DND-41 (cell line): ENCODE measurements around the gene MYDGF.

Experiments used
- EZH2 ChIP-seq: IDR thresholded peaks from 3 replicates; pipeline ENCODE4 v1.6.1; 2012; ENCODE audit warnings: borderline replicate concordance, low read depth, mild to moderate bottlenecking, moderate library complexity, low read length, inconsistent platforms; ENCODE audit not compliant: severe bottlenecking
- TF ChIP-seq, protein P1 (sequence below): IDR thresholded peaks from 2 replicates; pipeline ENCODE4 v1.5.1; 2012; ENCODE audit warnings: borderline replicate concordance, low read length, moderate library complexity, mild to moderate bottlenecking; ENCODE audit not compliant: poor library complexity, severe bottlenecking; ENCODE audit errors: extremely low read depth

DNA sequence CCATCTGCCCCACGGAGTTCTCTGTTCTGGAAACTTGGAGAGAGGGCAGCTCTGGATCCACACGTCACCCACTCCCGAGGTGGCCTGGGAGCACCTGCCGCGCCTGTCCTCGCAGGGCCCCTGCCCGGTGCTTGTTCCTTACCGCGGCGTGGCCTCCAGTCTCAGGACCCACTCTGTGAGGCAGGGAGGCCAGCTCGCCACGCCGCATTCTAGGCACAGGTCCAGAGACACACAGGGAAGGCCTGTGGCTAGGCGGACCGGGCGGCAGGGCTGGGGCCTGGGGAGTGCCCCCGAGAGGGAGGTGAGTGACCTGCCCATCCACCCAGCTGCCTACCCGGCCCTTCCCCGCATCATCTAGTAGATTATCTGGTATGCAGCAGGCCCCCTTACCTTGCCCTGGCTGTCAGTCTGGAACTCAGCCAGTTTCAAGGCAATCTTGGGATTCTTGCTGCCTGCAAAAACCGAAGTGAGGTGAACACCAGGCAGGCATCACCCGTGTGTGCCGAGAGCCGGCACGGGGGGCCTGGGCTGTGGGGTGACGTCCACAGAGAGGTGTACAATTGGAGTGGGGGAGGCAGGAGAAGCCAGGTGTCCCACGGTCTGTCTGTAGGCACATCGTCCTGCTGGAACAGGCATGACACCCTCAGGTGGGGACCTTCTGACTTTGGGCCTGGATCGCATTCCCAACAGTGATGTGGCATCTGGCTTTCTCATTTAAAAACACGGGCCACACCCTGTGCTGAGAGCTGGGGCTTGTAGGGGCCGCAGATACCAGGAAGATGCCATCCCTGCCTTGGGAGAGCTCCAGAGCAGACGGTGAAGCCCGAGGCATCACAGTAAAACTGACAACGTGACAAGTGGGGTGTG is 29.9 kb upstream of the MYDGF start:
- TF ChIP-seq, protein P1, sequence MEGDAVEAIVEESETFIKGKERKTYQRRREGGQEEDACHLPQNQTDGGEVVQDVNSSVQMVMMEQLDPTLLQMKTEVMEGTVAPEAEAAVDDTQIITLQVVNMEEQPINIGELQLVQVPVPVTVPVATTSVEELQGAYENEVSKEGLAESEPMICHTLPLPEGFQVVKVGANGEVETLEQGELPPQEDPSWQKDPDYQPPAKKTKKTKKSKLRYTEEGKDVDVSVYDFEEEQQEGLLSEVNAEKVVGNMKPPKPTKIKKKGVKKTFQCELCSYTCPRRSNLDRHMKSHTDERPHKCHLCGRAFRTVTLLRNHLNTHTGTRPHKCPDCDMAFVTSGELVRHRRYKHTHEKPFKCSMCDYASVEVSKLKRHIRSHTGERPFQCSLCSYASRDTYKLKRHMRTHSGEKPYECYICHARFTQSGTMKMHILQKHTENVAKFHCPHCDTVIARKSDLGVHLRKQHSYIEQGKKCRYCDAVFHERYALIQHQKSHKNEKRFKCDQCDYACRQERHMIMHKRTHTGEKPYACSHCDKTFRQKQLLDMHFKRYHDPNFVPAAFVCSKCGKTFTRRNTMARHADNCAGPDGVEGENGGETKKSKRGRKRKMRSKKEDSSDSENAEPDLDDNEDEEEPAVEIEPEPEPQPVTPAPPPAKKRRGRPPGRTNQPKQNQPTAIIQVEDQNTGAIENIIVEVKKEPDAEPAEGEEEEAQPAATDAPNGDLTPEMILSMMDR, result no peak
- TF ChIP-seq EZH2, result no peak
